ENCODE results near the gene ANO4.

The ANO4 gene

GRCh38 chr12:100851637-100852036 lies 57.1 kb downstream of the ANO4 start:
- no peaks in the 10 kb centered on the region for H3K9me2 ChIP-seq (replicated peaks; ENCODE audit: insufficient read depth, low read length)
- no peaks in the 10 kb centered on the region for H4K20me1 ChIP-seq (ENCODE audit: insufficient read depth, low read length)
- no peaks in the 10 kb centered on the region for H3K79me2 ChIP-seq (ENCODE audit: low read length)
- DNase-seq, result no peak
- H3K36me3 ChIP-seq (replicated peaks; ENCODE audit: insufficient read depth, low read length), result no peaks in the 10 kb centered on the region
- no peak overlapping the region for H3K4me3 ChIP-seq (ENCODE audit: low read length)
- H3K9me3 ChIP-seq (replicated peaks; ENCODE audit: insufficient read depth, low read length), result no peaks in the 10 kb centered on the region
- TF ChIP-seq EZH2 (optimal IDR thresholded peaks at IDR 0.05; ENCODE audit: low read depth, low read length) (no peak), CTCF (IDR thresholded peaks at IDR 0.05; ENCODE audit: low read length) (no peak), EZH2phosphoT487 (IDR thresholded peaks at IDR 0.05; ENCODE audit: low read length) (no peak)
- H2AFZ ChIP-seq (ENCODE audit: low read length), result no peak overlapping the region
- no peak overlapping the region for H3K27ac ChIP-seq (ENCODE audit: low read length)
- no peaks in the 10 kb centered on the region for H3F3A ChIP-seq (ENCODE audit: insufficient read depth, low read length)
- H3K27me3 ChIP-seq (replicated peaks; ENCODE audit: insufficient read depth, low read length), result no peaks in the 10 kb centered on the region
- H3K9ac ChIP-seq (ENCODE audit: low read length), result no peak overlapping the region
- no peak overlapping the region for H3K4me2 ChIP-seq (ENCODE audit: low read depth, low read length)
- H3K4me1 ChIP-seq (ENCODE audit: low read length), result no peaks in the 10 kb centered on the region

DNA sequence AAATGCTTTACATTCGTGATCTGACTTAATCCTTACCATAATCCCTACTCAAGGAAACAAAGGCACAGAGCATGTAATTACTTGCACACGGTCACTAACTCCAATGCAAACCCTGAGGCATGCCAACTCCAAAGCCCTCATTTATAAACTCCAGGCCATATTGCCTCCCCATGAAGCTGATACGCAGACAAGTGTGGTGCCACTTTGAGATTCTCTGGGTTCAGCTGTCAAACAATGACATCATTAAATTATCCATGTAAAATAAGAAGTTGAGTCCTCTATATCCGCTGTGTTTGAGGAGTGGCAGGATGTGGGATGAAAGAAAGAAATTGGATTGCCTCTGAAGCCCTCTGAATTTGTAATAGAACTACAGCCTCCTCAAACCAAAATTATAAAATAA lies 62.8 kb downstream of the ANO4 start:
- no peak overlapping the region for H3K27ac ChIP-seq (ENCODE audit: low read length)
- TF ChIP-seq EZH2phosphoT487 (IDR thresholded peaks at IDR 0.05; ENCODE audit: low read length), result no peak
- TF ChIP-seq EZH2 (optimal IDR thresholded peaks at IDR 0.05; ENCODE audit: low read depth, low read length), result no peak
- TF ChIP-seq CTCF (IDR thresholded peaks at IDR 0.05; ENCODE audit: low read length), result no peak
- no peak overlapping the region for H3K4me2 ChIP-seq (ENCODE audit: low read depth, low read length)
- no peak overlapping the region for H2AFZ ChIP-seq (ENCODE audit: low read length)
- no peaks in the 10 kb centered on the region for H3F3A ChIP-seq (ENCODE audit: insufficient read depth, low read length)
- no peak overlapping the region for H3K4me3 ChIP-seq (ENCODE audit: low read length)
- H3K9ac ChIP-seq (ENCODE audit: low read length), result no peak overlapping the region
- H3K36me3 ChIP-seq (replicated peaks; ENCODE audit: insufficient read depth, low read length), result no peaks in the 10 kb centered on the region
- no peaks in the 10 kb centered on the region for H3K4me1 ChIP-seq (ENCODE audit: low read length)
- no peaks in the 10 kb centered on the region for H4K20me1 ChIP-seq (ENCODE audit: insufficient read depth, low read length)
- no peaks in the 10 kb centered on the region for H3K79me2 ChIP-seq (ENCODE audit: low read length)
- H3K27me3 ChIP-seq (replicated peaks; ENCODE audit: insufficient read depth, low read length), result no peaks in the 10 kb centered on the region
- DNase-seq, result no peak
- H3K9me3 ChIP-seq (replicated peaks; ENCODE audit: insufficient read depth, low read length), result no peaks in the 10 kb centered on the region
- no peaks in the 10 kb centered on the region for H3K9me2 ChIP-seq (replicated peaks; ENCODE audit: insufficient read depth, low read length)

DNA sequence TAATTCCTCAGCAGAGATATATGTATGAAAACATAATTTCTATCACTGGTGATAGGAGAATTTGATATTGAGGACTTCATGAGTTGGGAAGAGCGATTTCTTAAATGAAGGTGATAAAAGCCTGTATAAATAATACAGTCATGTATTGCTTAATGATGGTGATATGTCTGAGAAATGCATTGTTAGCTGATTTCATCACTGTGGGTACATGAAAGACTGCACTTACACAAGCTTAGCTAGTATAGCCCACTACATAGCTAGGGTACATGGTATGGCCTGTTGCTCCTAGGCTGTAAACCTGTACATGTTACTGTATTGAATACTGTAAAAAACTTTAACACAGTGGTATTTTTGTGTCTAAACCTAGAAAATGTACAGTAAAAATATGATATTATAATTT lies 63.4 kb downstream of the ANO4 start:
- Histone ChIP-seq H3K9me2 (replicated peaks; ENCODE audit: insufficient read depth, low read length) (no peaks in the 10 kb centered on the region), H3K9me3 (replicated peaks; ENCODE audit: insufficient read depth, low read length) (no peaks in the 10 kb centered on the region), H3K4me3 (ENCODE audit: low read length) (no peak overlapping the region), H3K4me1 (ENCODE audit: low read length) (no peaks in the 10 kb centered on the region), H3K27me3 (replicated peaks; ENCODE audit: insufficient read depth, low read length) (no peaks in the 10 kb centered on the region), H4K20me1 (ENCODE audit: insufficient read depth, low read length) (no peaks in the 10 kb centered on the region), H3F3A (ENCODE audit: insufficient read depth, low read length) (no peaks in the 10 kb centered on the region), H3K36me3 (replicated peaks; ENCODE audit: insufficient read depth, low read length) (no peaks in the 10 kb centered on the region), H2AFZ (ENCODE audit: low read length) (no peak overlapping the region), H3K9ac (ENCODE audit: low read length) (no peak overlapping the region), H3K4me2 (ENCODE audit: low read depth, low read length) (no peak overlapping the region), H3K27ac (ENCODE audit: low read length) (no peak overlapping the region), H3K79me2 (ENCODE audit: low read length) (no peaks in the 10 kb centered on the region)
- no peak for DNase-seq
- TF ChIP-seq EZH2phosphoT487 (IDR thresholded peaks at IDR 0.05; ENCODE audit: low read length), result no peak
- no peak for TF ChIP-seq CTCF (IDR thresholded peaks at IDR 0.05; ENCODE audit: low read length)
- no peak for TF ChIP-seq EZH2 (optimal IDR thresholded peaks at IDR 0.05; ENCODE audit: low read depth, low read length)
